WTC11 (cell line): ENCODE data around the gene UBL7.

Experiments
- CBFB ChIP-seq: sonication (generic); formaldehyde crosslinking; IDR thresholded peaks from 2 replicates; pipeline ENCODE4 v1.8.1; 2022; ENCODE audit warnings: mild to moderate bottlenecking, low read depth, missing genetic modification reagents
- NFYB ChIP-seq: sonication (generic); formaldehyde crosslinking; conservative IDR thresholded peaks from 2 replicates; pipeline ENCODE4 v1.8.0; 2022; ENCODE audit warnings: low read depth, missing genetic modification reagents
- NR3C1 ChIP-seq: sonication (generic); formaldehyde crosslinking; conservative IDR thresholded peaks from 2 replicates; pipeline ENCODE4 v1.8.1; 2023; ENCODE audit warnings: low read depth, mild to moderate bottlenecking, missing genetic modification reagents
- TF ChIP-seq, protein P1 (sequence below): fragments of 200-600 bp; IDR thresholded peaks from 2 replicates; pipeline ENCODE4 v1.8.0; 2022; ENCODE audit warnings: antibody characterized with exemption
- TF ChIP-seq, protein P2 (sequence below): sonication (generic); formaldehyde crosslinking; IDR thresholded peaks from 2 replicates; pipeline ENCODE4 v1.8.0; 2023; ENCODE audit warnings: missing genetic modification reagents, mild to moderate bottlenecking, borderline replicate concordance
- TF ChIP-seq, protein P3 (sequence below): fragments of 250-450 bp; sonication (Bioruptor Pico); IDR thresholded peaks from 2 replicates; pipeline ENCODE4 v1.8.0; 2021; ENCODE audit warnings: mild to moderate bottlenecking
- TF ChIP-seq, protein P4 (sequence below): sonication (generic); formaldehyde crosslinking; IDR thresholded peaks from 2 replicates; pipeline ENCODE4 v1.8.1; 2022; ENCODE audit warnings: low read depth, mild to moderate bottlenecking, moderate library complexity, missing genetic modification reagents, borderline replicate concordance
- TF ChIP-seq, protein P5 (sequence below): sonication (generic); formaldehyde crosslinking; conservative IDR thresholded peaks from 2 replicates; pipeline ENCODE4 v1.8.1; 2022; ENCODE audit warnings: mild to moderate bottlenecking, missing genetic modification reagents

DNA sequence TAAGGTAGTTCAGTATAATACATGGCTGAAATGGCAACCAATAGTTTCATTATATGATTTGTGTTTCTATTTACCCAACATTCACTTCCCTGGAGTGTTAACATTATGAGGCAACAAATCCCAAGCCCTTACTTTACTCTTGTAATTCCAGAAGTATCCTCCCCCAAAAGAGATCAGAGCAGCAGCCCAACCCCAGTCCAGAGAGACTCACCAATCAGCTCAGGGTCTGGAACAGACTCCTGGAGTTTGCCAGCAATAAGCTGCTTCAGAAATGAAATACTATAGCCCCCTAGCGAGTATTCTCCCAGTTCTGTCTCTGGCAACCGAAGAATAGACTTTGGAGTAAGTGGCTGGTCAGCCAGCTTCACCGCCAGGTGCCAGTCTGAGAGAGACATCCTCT lies 2.5 kb downstream of the UBL7 start:
- TF ChIP-seq, protein P1, sequence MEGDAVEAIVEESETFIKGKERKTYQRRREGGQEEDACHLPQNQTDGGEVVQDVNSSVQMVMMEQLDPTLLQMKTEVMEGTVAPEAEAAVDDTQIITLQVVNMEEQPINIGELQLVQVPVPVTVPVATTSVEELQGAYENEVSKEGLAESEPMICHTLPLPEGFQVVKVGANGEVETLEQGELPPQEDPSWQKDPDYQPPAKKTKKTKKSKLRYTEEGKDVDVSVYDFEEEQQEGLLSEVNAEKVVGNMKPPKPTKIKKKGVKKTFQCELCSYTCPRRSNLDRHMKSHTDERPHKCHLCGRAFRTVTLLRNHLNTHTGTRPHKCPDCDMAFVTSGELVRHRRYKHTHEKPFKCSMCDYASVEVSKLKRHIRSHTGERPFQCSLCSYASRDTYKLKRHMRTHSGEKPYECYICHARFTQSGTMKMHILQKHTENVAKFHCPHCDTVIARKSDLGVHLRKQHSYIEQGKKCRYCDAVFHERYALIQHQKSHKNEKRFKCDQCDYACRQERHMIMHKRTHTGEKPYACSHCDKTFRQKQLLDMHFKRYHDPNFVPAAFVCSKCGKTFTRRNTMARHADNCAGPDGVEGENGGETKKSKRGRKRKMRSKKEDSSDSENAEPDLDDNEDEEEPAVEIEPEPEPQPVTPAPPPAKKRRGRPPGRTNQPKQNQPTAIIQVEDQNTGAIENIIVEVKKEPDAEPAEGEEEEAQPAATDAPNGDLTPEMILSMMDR = no peak
- TF ChIP-seq, protein P2, sequence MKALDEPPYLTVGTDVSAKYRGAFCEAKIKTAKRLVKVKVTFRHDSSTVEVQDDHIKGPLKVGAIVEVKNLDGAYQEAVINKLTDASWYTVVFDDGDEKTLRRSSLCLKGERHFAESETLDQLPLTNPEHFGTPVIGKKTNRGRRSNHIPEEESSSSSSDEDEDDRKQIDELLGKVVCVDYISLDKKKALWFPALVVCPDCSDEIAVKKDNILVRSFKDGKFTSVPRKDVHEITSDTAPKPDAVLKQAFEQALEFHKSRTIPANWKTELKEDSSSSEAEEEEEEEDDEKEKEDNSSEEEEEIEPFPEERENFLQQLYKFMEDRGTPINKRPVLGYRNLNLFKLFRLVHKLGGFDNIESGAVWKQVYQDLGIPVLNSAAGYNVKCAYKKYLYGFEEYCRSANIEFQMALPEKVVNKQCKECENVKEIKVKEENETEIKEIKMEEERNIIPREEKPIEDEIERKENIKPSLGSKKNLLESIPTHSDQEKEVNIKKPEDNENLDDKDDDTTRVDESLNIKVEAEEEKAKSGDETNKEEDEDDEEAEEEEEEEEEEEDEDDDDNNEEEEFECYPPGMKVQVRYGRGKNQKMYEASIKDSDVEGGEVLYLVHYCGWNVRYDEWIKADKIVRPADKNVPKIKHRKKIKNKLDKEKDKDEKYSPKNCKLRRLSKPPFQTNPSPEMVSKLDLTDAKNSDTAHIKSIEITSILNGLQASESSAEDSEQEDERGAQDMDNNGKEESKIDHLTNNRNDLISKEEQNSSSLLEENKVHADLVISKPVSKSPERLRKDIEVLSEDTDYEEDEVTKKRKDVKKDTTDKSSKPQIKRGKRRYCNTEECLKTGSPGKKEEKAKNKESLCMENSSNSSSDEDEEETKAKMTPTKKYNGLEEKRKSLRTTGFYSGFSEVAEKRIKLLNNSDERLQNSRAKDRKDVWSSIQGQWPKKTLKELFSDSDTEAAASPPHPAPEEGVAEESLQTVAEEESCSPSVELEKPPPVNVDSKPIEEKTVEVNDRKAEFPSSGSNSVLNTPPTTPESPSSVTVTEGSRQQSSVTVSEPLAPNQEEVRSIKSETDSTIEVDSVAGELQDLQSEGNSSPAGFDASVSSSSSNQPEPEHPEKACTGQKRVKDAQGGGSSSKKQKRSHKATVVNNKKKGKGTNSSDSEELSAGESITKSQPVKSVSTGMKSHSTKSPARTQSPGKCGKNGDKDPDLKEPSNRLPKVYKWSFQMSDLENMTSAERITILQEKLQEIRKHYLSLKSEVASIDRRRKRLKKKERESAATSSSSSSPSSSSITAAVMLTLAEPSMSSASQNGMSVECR (CRISPR knock-in tag) = no peak
- TF ChIP-seq NR3C1 (CRISPR knock-in tag) (no peak), CBFB (CRISPR knock-in tag) (no peak), NFYB (no peak)
- TF ChIP-seq, protein P3, sequence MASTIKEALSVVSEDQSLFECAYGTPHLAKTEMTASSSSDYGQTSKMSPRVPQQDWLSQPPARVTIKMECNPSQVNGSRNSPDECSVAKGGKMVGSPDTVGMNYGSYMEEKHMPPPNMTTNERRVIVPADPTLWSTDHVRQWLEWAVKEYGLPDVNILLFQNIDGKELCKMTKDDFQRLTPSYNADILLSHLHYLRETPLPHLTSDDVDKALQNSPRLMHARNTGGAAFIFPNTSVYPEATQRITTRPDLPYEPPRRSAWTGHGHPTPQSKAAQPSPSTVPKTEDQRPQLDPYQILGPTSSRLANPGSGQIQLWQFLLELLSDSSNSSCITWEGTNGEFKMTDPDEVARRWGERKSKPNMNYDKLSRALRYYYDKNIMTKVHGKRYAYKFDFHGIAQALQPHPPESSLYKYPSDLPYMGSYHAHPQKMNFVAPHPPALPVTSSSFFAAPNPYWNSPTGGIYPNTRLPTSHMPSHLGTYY (CRISPR knock-in tag) = no peak
- TF ChIP-seq, protein P4, sequence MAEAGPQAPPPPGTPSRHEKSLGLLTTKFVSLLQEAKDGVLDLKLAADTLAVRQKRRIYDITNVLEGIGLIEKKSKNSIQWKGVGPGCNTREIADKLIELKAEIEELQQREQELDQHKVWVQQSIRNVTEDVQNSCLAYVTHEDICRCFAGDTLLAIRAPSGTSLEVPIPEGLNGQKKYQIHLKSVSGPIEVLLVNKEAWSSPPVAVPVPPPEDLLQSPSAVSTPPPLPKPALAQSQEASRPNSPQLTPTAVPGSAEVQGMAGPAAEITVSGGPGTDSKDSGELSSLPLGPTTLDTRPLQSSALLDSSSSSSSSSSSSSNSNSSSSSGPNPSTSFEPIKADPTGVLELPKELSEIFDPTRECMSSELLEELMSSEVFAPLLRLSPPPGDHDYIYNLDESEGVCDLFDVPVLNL = no peak
- TF ChIP-seq, protein P5, sequence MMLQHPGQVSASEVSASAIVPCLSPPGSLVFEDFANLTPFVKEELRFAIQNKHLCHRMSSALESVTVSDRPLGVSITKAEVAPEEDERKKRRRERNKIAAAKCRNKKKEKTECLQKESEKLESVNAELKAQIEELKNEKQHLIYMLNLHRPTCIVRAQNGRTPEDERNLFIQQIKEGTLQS (CRISPR knock-in tag) = no peak
